ENCODE results near the gene LRRC32.

Gene LRRC32

DNA sequence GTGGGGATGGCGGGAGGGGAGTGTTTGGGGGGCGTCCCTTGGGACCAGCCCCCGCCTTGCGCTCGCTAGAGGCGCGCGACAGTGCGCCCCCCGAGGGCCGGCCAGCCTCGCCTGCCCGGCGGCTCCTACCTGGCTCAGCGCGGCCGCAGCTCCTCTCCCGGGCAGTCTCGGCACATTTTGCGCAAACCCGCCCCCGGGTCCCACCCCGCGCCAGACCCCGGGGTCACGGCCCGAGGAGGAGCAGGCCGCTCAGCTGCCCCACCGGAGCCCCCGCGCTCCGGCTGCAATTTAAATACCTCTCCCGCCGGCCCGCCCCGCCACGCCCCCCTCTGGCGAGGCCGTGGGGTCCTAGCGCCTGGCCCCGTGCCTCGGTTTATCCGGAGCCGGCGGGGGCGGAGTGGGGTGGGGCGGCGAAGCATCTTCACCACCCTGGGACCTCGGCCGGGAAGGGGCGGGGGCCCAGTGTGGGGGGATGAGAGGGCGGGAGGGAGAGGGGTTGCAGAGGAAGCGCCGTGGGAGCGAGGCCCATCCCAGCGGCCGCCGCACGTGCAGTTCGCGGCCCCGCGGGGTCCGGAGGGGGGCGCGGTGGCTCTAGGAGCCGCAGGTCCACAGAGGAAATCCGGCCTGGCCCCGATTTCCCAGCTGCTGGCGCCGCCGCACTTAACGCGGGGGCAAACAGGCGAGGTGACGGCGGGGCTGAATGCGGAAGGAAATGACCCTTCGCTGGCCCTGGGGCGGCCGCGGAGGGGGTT lies at the start of gene LRRC32:
LRRC32 (minus strand) TSS at position 263 of the 752 bp plus-strand sequence. CDS start 4,793 bp downstream, outside the sequence.
- no peak for DNase-seq

GRCh38 chr11:76719686-76720085 lies 49.1 kb upstream of the LRRC32 start:
- DNase-seq: no peak

DNA sequence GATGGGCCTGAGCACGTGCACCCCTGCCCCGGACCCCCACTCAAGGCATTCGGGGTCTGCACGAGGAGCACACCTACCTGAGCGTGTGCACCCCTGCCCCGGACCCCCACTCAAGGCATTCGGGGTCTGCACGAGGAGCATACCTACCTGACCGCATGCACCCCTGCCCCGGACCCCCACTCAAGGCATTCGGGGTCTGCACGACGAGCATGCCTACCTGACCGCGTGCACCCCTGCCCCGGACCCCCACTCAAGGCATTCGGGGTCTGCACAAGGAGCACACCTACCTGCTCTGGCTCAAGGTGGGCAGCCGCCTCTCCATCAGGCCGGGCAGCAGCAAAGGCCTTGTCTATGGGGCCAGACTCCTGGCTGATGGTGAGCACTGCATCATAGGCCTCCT lies 48.7 kb upstream of the LRRC32 start:
- no peak for DNase-seq

DNA sequence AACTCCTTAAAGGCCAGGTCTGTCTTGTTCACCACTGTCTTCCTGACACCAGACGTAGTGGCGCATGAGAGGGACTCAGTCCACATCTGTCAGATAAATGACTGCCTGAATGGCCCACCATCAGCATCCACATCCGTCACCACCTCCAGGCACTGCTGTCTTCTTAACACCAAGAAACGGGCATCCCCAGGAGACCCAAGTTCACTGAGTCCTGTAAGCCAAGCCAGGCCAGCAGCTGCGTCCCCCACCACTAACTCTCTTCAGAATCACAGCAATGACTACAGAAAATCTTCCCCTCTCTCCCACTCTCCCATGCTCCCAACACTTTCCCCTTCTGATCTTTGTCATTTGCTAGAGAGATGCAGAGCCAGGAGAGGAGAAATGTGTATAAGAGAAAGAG lies 47.3 kb upstream of the LRRC32 start:
- no peak for DNase-seq

DNA sequence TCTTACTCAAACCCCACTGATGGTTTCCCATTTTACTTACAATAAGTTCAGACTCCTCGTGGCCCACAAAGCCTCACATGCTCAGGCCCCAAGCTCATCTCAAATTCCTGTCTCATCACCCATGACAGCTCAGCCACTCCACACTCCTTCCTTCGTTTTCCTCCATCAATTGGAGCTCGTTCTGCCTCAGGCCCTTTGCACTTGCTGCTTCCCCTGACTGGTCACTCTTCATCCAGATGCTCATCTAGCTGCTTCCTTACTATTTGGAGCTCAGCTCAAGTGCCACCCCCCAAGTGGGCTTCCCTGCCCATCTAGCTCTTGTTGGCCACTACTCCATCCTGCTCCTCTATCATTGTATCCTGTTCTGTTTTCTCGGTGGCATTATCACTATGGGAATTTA lies 46.8 kb upstream of the LRRC32 start:
- DNase-seq: no peak

- DNase-seq: no peak
Observed at GRCh38 chr11:76716268-76716667, 45.7 kb upstream of the LRRC32 start.

DNA sequence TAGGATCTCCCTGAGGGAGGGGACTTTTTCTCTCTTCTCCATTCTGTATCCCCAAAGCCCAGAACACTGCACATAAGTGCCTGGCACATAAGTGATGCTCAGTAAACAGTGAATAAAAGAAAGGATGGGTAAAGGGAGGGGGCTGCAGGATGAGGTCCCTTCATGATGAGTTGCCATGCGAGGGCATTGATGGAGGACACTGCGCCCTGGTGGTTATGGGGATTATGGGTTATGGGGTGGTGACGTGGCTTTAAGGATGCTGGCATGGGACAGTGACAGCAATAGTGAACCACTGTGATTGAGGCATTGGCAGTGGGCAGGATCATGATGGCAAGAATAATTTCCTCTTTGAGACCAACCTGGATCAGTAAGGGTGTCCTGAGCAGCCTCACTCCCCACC lies 43.9 kb upstream of the LRRC32 start:
- DNase-seq: no peak

GRCh38 chr11:76713499-76713898 lies 43.0 kb upstream of the LRRC32 start:
- DNase-seq: no peak

GRCh38 chr11:76712125-76712524 lies 41.6 kb upstream of the LRRC32 start:
- no peak for DNase-seq

DNA sequence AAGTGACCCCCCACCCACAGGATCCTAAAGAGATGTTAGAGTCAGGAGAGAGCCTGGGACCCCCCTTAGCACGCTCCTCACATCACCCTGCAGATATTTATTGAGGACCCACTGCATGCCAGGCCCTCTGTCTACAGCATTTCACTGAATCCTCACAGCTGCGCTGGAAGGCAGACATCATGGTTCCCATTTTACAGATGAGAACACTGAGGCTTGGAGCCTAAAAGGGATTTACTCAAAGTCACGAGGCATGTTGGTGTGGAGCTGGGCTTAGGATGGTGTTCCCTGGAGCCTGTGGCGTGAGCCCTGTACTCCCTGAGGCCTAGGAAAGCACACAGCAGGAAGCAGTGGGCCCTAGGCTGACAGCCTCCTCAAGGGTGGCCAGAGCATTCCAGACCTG lies 39.2 kb upstream of the LRRC32 start:
- no peak for DNase-seq

- DNase-seq: no peak
Observed at GRCh38 chr11:76708972-76709660, 38.6 kb upstream of the LRRC32 start.

DNA sequence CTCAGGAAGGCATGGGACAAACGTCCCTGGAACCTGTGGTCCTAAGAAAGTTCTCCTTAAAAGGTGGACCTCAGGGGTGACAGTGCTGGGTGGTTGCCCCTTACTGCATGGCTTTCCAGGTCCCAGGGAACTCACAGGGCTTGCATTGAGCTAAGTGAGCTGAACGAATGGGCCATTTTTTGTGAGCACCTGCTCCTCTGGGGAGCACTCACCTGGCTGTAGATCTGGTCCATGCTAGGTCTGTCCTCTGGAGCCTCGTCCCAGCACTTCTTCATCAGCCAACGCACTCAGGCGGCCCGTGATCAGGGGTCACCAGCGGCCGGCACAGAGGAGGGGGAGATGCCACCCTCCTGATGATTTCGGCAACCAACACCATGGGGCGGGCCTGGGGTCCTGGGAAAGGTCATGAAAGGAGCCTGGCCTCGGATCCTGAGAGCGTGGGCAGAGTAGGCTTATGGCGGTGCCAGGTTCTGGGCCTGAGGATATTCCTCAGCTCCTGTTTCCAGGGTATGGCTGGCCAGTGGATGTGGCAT lies 36.8 kb upstream of the LRRC32 start:
- DNase-seq: no peak

DNA sequence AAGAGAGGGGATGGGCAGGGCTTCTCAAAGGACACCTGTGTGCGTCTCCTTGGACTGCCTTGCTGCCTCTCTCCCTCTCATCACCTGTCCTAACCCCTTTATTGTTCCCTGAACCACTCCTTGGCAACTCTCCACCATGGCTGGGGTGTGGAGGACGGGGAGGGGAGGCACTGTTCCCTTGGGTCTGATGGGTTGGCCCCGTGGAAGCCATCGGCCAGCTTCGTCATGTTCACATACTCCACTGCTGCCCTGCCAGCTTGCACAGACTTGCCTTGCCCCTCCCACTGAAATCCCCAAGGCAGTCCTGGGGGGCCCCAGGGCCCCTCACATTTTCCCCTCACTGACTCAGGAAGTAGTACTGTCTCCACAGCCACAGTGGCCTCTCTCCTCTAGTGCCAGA lies 36.1 kb upstream of the LRRC32 start:
- DNase-seq: no peak

GRCh38 chr11:76705826-76706225 lies 35.3 kb upstream of the LRRC32 start:
- DNase-seq: no peak

- no peak for DNase-seq
Observed at GRCh38 chr11:76704171-76704948, 33.8 kb upstream of the LRRC32 start.

- DNase-seq: no peak
Observed at GRCh38 chr11:76703707-76704106, 33.2 kb upstream of the LRRC32 start.

- no peak for DNase-seq
Observed at GRCh38 chr11:76702336-76703128, 32.0 kb upstream of the LRRC32 start.

- DNase-seq: no peak
Observed at GRCh38 chr11:76701294-76702040, 30.9 kb upstream of the LRRC32 start.

- DNase-seq: no peak
Observed at GRCh38 chr11:76700177-76701100, 29.9 kb upstream of the LRRC32 start.

GRCh38 chr11:76699451-76700091 lies 29.0 kb upstream of the LRRC32 start:
- DNase-seq: no peak
